Measurements from ENCODE around the gene NKX1-1.

NKX1-1 gene

GRCh38 chr4:1411436-1412375 is 5.5 kb upstream of the NKX1-1 start:
- TF ChIP-seq GATA3 (IDR thresholded peaks at IDR 0.05; ENCODE audit: low read depth, low read length) (no peak), GATA2 (IDR thresholded peaks at IDR 0.05; ENCODE audit: low read depth, low read length) (no peak)

- TF ChIP-seq GATA3 (IDR thresholded peaks at IDR 0.05; ENCODE audit: low read depth, low read length), result no peak
- no peak for TF ChIP-seq GATA2 (IDR thresholded peaks at IDR 0.05; ENCODE audit: low read depth, low read length)
These were observed 4.5 kb upstream of the NKX1-1 start for GRCh38 chr4:1410491-1411325.

- TF ChIP-seq GATA3 (IDR thresholded peaks at IDR 0.05; ENCODE audit: low read depth, low read length) (no peak), GATA2 (IDR thresholded peaks at IDR 0.05; ENCODE audit: low read depth, low read length) (no peak)
These were observed 3.5 kb upstream of the NKX1-1 start for GRCh38 chr4:1409491-1410425.

- TF ChIP-seq GATA2 (IDR thresholded peaks at IDR 0.05; ENCODE audit: low read depth, low read length) (no peak), GATA3 (IDR thresholded peaks at IDR 0.05; ENCODE audit: low read depth, low read length) (no peak)
These were observed 2.8 kb upstream of the NKX1-1 start for GRCh38 chr4:1409079-1409478.

- TF ChIP-seq GATA2 (IDR thresholded peaks at IDR 0.05; ENCODE audit: low read depth, low read length) (no peak), GATA3 (IDR thresholded peaks at IDR 0.05; ENCODE audit: low read depth, low read length) (no peak)
These were observed 2.2 kb upstream of the NKX1-1 start for GRCh38 chr4:1408418-1408817.

GRCh38 chr4:1407657-1408333 is 1.6 kb upstream of the NKX1-1 start:
- TF ChIP-seq GATA3 (IDR thresholded peaks at IDR 0.05; ENCODE audit: low read depth, low read length) (no peak), GATA2 (IDR thresholded peaks at IDR 0.05; ENCODE audit: low read depth, low read length) (no peak)

GRCh38 chr4:1406981-1407656 is 877 bp upstream of the NKX1-1 start:
- TF ChIP-seq GATA3 (IDR thresholded peaks at IDR 0.05; ENCODE audit: low read depth, low read length), result no peak
- no peak for TF ChIP-seq GATA2 (IDR thresholded peaks at IDR 0.05; ENCODE audit: low read depth, low read length)

GRCh38 chr4:1405636-1406393 is 427 bp downstream of the NKX1-1 start:
- TF ChIP-seq GATA3 (IDR thresholded peaks at IDR 0.05; ENCODE audit: low read depth, low read length), result no peak
- no peak for TF ChIP-seq GATA2 (IDR thresholded peaks at IDR 0.05; ENCODE audit: low read depth, low read length)

- TF ChIP-seq GATA3 (IDR thresholded peaks at IDR 0.05; ENCODE audit: low read depth, low read length), result no peak
- no peak for TF ChIP-seq GATA2 (IDR thresholded peaks at IDR 0.05; ENCODE audit: low read depth, low read length)
These were observed 997 bp downstream of the NKX1-1 start for GRCh38 chr4:1405254-1405635.

GRCh38 chr4:1404573-1405253 is 1.5 kb downstream of the NKX1-1 start:
- TF ChIP-seq GATA3 (IDR thresholded peaks at IDR 0.05; ENCODE audit: low read depth, low read length) (no peak), GATA2 (IDR thresholded peaks at IDR 0.05; ENCODE audit: low read depth, low read length) (no peak)

All from SH-SY5Y (cell line).